GM12801 (cell line): Measurements from ENCODE around the gene PNPLA7.

Experiments
- TF ChIP-seq, protein P1 (sequence below): IDR thresholded peaks from one replicate; pipeline ENCODE4 v1.5.1; 2011; ENCODE audit warnings: control low read depth; ENCODE audit not compliant: insufficient read length; ENCODE audit errors: extremely low read depth

PNPLA7 gene

GRCh38 chr9:137480686-137481683 lies 69.2 kb downstream of the PNPLA7 start:
- TF ChIP-seq, protein P1, sequence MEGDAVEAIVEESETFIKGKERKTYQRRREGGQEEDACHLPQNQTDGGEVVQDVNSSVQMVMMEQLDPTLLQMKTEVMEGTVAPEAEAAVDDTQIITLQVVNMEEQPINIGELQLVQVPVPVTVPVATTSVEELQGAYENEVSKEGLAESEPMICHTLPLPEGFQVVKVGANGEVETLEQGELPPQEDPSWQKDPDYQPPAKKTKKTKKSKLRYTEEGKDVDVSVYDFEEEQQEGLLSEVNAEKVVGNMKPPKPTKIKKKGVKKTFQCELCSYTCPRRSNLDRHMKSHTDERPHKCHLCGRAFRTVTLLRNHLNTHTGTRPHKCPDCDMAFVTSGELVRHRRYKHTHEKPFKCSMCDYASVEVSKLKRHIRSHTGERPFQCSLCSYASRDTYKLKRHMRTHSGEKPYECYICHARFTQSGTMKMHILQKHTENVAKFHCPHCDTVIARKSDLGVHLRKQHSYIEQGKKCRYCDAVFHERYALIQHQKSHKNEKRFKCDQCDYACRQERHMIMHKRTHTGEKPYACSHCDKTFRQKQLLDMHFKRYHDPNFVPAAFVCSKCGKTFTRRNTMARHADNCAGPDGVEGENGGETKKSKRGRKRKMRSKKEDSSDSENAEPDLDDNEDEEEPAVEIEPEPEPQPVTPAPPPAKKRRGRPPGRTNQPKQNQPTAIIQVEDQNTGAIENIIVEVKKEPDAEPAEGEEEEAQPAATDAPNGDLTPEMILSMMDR = no peak

DNA sequence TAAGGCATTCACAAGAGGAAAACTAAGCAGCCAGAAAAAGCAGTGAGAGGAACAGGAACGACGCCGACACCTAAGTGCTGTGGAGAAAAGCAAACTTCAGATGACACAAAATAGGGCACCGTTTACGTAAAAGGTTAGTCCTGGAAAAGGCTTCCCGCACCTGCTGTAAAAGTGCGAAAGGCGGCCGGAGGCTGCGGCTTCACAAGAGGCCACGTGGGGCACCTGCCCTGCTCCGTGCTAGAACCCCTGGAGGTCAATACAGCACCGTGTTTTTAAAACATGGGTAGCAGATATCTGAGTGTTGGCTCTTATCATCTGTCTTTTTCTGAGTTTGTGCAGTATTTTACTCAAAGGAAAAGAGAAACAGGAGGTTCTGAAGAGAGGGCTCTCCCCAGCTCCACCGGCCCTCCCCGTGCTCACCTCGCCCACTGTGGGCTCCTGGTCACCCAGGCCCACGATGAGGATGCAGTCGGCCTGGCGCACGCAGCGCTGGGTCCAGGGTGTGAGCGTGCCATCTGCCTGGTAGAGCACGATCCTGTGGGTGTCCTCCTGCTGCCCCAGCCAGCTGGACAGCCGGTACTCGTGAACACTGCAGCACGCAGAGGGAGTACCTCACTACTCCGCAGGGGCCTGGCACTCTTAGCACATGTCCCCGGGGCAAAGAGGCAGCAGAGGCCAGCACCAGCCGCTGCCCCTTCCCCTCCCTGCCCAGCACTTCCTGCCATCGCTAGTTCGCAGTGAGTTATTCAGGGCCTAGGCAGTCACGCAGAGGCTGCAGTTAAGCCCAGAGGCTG lies 70.1 kb downstream of the PNPLA7 start:
- TF ChIP-seq, protein P1 = no peak

- TF ChIP-seq, protein P1 = no peak
Observed at GRCh38 chr9:137478962-137479861, 71.0 kb downstream of the PNPLA7 start.

DNA sequence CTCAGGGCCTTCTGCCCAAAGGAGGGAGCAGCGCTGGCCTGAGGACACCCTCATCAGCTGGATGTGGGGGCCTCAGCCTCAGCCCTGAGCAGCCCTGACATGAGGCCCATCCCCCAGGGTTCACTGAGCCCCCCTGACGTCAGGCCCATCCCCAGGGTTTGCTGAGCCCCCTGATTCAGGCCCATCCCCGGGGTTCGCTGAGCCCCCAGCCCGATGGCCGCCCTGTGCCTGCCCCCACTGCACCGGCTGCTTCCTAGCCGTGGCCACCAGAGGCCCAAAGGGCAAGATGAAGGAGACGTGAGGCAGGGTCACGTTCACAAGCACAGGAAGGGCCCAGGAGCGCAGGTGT lies 71.6 kb downstream of the PNPLA7 start:
- TF ChIP-seq, protein P1 = no peak

- TF ChIP-seq, protein P1 = no peak
Observed at GRCh38 chr9:137477778-137478612, 72.2 kb downstream of the PNPLA7 start.

GRCh38 chr9:137476856-137477255 lies 73.3 kb downstream of the PNPLA7 start:
- TF ChIP-seq, protein P1 = no peak
